CD4-positive, alpha-beta T cell treated with Interleukin-4 for 4 hours (primary cell): Measurements from ENCODE around the gene SART1.
A peak's percentile ranks its signal among the peaks of the same experiment; 100 is the strongest.

Experiments used
- DNase-seq: peaks from one replicate; pipeline ENCODE4 v3.0.0-alpha.2; 2020

Gene SART1

GRCh38 chr11:65967329-65967934 is 5.9 kb downstream of the SART1 start:
- no peak for DNase-seq

DNA sequence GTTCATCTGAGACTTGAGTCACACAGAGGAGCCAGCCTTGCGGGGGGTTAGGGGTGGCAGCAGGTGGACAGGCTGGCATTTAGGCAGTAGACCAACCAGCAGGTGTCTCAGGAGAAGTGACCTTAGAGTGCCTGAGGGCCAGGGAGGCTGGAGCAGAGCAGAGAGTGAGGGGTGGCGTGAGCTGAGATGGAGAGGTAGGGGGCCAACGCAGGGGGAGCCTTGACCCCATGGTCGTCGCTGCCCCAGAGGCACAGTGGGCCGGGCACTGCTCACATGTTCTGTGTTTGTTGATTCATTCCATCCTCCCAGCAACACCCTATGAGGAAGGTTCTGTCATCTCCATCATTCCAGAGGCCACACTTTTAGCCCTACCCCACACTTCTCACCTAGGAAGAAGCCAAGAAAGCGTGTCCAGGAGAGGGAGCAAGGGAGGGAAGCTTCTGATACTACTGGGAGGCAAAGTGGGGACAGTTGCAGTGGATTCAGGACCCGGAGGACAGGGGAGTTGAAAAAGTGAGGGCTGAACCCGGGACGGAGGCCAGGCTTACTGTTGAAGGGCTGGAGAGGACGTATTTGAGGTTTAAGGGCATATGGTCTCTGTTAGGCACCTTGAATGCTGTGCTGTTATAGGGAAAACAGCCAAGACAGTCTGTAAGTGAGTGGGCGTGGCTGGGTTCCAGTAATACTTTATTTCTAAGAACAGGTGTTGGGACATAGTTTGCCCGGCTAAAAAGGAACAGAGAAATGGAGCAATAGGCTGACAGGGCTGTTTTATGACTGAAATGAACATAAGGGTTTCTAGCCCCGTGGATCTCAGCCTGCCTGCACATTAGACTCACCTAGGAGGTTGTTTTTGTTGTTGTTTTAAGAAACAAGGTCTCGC is 7.3 kb downstream of the SART1 start:
- DNase-seq = no peak

- no peak for DNase-seq
Observed at GRCh38 chr11:65972116-65972515, 10.6 kb downstream of the SART1 start.

- DNase-seq = no peak
Observed at GRCh38 chr11:65973439-65974110, 12.0 kb downstream of the SART1 start.

- DNase-seq = no peak
Observed at GRCh38 chr11:65975771-65976170, 14.2 kb downstream of the SART1 start.

GRCh38 chr11:65976216-65977176 is 15.0 kb downstream of the SART1 start:
- DNase-seq = no peak

- no peak for DNase-seq
Observed at GRCh38 chr11:65977621-65978390, 16.3 kb downstream of the SART1 start.

- DNase-seq = no peak
Observed at GRCh38 chr11:65978391-65979238, 17.1 kb downstream of the SART1 start.

DNA sequence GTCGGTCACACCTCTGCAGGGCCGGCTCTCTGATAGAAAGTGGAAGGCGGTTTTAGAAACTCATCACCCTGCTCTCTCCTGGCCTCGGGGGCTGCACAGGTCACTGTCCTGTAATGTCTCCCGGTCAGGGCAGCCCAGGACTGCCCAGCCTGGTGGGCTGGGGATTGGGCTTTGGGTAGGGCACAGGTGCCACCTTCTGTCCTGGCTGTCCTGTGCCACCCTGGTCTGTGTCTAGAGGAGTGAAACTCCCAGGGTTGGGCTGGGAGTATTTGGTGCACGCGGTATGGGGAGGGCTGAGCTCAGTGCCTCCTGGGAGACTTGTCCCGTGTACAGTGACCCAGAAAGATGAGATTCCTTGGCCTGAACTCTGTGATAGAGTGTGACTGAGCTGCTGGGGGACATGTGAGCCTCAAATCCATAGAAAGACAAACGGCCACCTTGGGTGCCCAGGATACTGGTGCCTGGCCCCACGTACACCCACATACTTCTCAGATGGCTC is 17.8 kb downstream of the SART1 start:
- no peak for DNase-seq

DNA sequence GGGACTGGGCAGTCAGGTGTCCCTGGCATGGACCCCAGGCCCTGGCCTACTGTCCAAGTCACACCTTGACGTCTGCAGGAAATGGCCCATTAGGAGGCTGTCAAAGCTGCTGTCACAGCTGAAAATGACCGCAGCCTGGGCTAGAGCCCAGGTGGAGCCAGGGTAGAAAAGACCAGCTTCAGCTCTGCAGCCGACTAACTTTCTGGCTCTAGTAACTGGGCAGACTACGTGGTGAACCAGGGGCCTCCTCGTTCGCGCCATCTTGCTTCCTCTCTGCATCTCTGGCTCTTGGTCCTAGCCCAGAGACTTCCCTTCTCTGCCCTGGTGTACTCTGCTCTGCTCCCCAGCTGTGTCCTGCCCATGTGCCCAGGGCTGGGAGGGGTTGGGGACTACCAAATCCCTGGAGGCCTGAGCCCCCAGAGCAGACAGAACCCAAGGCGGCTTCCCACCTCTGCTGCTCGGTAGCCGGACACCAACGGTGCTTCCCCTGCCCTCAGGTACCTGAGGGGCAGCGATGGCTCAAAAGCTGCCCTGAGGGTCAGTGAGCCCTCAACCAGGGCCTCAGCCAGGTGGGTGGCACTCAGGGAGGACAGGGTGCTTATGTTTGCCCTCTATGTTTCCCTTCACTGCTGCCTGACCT is 19.7 kb downstream of the SART1 start:
- no peak for DNase-seq

GRCh38 chr11:65981972-65982823 is 20.7 kb downstream of the SART1 start:
- no peak for DNase-seq

DNA sequence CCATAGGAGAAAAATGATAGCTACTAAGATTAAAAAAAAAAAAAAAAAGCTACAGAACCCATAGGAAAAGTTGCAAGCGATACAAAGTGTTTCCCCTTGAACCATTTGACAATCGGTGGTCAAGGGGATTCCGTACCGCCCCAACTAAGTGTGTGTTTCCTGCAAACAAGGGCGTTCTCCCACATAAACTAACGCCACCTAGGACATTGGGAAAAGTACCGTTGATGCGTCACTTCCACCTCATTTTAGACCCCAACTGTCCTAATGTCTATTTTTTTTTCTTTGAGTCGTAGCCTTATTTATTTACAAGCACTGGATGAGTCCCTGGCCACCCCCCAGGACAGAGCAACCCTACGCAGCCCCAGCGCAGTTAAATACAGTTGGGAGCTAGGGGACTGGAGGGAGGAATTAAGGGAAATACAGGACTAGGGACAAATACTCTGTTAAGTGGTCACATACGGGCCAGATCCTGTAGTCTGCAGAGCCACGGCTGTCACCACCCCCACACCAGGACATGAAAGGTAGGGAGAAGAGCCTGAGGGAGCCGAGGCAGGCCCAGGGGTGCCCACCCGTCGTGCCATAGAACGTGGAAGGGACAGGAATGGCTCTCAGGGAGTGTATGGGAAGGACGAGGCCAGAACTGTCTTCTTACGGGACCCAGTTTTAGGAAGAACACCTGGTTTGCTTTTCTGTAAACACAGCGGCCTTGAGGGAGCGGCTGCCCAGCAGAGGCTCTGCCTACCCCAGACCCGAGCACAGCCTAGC is 21.5 kb downstream of the SART1 start:
- DNase-seq = no peak

DNA sequence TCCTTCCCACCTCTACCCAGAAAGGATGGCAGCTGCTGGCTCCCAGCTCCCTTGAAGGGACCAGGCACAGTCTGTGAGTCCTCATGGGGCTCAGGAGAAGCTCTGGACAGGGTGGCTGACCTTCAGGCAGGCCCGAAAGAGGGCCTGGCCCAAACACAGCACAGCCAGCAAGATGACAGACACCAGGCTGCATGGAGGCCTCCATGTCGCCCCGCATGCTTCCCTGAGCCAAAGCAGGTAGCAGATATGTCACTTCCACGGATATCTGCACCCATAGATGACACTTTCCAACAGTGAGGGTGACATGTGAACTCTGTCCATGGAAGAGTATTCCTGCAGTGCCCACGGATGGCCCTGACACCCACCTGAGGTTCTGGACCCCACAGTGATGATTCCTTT is 22.1 kb downstream of the SART1 start:
- no peak for DNase-seq

DNA sequence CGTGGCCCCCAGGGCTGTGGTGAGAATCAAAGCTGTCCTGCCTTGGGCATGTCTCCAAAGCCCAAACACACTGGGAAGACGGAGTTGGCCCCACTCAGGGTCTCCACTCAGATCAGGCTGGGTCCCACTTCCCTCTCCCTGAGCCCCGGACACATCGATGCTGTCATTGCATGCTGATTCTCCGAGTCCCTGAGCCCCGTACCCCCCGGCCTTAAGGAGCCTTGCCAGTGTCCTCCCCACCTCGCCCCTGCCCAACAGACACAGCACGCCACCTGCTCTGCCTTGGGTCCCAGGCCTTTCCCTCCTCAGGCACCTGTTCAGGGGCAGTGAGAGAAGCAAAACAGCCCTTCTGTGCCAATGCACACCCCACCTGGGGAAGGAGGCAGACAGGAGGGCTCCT is 25.8 kb downstream of the SART1 start:
- no peak for DNase-seq

DNA sequence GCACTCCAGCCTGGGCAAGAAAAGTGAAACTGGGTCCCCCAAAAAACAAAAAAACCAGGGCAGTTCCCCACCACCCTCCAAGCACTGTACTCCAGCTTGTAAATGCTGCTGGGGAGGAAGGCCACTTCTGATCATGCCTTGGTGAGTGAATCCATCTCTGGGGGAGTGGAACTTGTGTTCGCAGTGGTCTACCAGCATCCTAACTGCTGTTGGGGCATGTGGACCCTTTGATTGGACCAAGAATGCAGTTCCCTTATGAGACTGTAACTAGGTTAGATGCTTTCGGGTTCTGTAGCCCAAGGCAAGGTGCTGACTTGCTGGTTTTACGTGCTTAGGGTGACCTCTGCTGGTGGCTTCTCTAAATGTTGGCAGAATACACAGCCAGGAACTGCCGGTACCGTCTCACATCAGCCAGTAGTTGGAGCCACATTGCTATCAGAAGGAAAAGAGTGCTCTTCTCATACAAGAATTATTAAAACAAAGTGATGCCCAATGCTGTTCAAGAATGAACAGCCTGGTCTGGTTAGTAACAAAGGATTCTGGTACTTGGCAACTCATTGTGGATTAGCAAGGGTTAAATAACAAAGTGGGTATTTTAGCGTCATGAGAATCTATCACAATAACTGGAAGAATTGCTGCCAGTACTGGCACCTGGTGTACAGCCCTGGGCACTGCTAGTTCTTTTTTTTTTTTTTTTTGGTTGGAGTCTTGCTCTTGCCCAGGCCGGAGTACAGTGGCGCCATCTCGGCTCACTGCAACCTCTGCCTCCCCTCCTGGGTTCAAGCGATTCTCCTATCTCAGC is 27.5 kb downstream of the SART1 start:
- peak; percentile 94 for DNase-seq

DNA sequence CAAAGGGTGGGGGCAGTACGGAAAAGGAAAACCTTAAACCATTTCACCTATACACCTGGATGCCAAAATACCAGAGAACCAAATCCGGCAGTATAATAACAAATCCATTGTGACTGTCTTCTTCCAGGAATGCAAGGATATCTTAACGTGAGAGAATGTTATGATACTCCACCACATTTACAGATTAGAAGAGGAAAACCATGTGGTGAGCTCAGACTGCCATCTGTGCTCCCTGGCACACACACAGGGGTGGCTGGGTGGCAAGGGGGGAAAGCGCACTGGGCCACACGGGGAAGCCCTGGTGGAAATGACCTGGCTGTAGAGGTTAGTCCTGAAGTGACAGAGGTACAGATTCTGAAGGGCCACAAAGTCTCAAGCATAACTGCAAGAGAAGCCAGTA is 30.5 kb downstream of the SART1 start:
- no peak for DNase-seq

- DNase-seq = no peak
Observed at GRCh38 chr11:65997286-65997685, 35.8 kb downstream of the SART1 start.
